Sigmoid colon (tissue), 3 donors: ENCODE results near the gene HSPH1.

ENCODE experiments used
- CTCF ChIP-seq, 4 experiments: fragments of 450-650 bp in 3 of 4; fragments of 200-600 bp in 1 of 4; IDR thresholded peaks; one replicate each; pipeline ENCODE4 v1.5.1; 2016 to 2019; ENCODE audit warnings: antibody characterized with exemption in 4 of 4, mild to moderate bottlenecking in 3 of 4, moderate library complexity in 2 of 4
- POLR2A ChIP-seq, 2 donors: fragments of 450-650 bp; IDR thresholded peaks; one replicate each; pipeline ENCODE4 v1.6.1; 2016; ENCODE audit warnings: antibody characterized with exemption in 2 of 2, mild to moderate bottlenecking in 2 of 2, moderate library complexity in 2 of 2

DNA sequence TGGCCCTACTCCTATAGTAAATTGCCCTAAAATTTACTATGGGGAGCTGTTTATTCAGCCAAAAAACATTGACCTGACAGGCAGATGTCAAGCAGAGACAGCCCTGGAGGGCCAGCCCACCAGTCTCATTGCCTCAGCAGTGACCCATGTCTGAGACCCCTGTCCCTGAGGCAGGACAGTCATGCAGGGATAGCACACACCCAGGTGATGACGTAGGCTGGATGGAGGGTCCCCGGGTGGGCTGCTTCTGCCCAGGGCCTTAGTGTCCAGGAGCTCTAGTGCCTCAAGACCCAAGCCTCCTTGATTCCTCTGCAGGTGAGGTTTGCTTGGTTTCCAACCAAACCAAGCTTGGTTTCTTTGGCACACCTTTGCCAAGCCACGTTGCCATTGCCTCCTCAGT, 72.1 kb downstream of the HSPH1 start:
- TF ChIP-seq CTCF (IDR thresholded peaks at IDR 0.05) (no peak), POLR2A (IDR thresholded peaks at IDR 0.05) (no peak)
